CD4-positive, alpha-beta T cell treated with Interferon gamma for 1 hour (primary cell): Measurements from ENCODE around the gene ARHGEF40.
A peak's percentile ranks its signal among the peaks of the same experiment; 100 is the strongest.

Experiments
- DNase-seq: peaks from one replicate; pipeline ENCODE4 v3.0.0-alpha.2; 2020

ARHGEF40 gene

DNA sequence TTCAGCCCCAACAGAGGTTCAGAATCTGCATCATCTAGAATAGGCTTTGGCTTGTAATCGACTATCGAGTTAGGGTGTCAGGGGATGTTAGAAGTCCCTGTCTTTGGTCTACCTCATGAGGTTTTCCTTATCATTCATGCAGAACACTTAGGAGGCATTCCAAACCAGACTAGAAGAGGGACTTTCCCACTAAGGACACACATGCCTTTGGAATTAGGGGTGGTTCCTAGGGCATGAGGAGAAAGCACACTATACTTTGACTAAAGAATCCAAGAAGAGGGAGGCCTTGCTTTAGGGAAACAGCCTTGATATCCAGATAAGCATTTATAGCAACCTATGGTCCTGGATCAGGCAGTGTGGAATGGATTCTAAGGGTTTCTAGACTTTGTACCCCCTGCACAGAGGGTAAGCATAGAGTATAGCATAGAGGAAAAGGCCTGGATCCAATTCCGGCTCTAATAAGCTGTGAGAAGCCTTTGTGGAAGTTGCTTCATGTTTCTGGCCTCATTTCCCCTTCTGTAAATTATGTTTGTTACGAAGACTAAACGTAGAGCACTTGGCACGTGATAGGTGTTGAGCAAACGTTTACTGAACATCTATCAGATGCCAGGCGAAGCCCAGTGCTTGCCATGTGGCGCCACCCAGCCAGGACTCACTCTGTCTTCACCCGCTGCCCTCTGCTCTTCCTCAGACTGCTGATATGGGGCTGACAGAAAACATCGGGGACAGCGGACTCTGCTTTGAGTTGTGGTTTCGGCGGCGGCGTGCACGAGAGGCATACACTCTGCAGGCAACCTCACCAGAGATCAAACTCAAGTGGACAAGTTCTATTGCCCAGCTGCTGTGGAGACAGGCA is 15.1 kb downstream of the ARHGEF40 start:
- DNase-seq, result peak; percentile 54

DNA sequence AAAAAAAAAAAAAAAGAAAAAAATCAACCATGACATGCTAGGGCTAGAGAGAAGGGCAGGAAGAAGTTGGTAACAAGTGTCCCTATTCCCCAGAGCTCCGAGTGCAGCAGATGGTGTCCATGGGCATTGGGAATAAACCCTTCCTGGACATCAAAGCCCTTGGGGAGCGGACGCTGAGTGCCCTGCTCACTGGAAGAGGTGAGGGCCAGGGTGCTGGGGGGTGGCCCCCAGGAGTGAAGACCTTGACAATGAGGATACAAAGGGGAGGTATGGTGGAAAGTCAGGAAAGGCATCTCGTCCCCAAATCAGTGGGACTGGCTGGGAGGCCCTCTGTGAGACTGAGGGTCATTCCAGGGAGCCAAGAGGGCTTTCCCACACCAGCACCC is 16.8 kb downstream of the ARHGEF40 start:
- DNase-seq, result no peak

DNA sequence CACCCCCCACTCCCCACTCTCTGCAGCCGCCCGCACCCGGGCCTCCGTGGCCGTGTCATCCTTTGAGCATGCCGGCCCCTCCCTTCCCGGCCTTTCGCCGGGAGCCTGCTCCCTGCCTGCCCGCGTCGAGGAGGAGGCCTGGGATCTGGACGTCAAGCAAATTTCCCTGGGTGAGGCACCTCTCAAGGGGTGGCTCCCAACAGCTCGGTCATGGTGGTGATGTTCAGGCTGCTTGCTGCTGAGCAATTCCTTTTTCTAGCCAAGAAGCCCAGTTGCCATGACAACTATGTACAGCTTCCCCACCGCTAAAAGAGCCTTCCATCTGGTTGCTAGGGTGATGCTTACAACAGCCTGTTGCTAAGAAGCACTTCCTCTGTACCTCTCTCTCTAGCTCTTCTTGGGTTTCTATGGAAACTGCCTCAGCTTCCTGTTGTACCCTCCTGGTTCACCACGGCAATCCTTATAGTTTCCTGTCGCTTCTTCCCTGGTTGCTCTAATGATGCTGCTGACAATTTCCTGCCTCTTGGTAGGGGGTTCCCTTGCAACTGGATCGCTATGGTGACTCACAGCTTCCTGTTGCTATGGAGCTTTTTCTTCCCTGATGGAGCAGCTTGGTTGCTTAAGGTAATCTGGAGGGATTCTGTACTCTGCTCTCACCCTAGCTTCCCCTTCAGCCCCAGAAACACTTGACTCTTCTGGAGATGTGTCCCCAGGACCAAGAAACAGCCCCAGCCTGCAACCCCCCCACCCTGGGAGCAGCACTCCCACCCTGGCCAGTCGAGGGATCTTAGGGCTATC is 17.4 kb downstream of the ARHGEF40 start:
- DNase-seq, result peak; percentile 93

DNA sequence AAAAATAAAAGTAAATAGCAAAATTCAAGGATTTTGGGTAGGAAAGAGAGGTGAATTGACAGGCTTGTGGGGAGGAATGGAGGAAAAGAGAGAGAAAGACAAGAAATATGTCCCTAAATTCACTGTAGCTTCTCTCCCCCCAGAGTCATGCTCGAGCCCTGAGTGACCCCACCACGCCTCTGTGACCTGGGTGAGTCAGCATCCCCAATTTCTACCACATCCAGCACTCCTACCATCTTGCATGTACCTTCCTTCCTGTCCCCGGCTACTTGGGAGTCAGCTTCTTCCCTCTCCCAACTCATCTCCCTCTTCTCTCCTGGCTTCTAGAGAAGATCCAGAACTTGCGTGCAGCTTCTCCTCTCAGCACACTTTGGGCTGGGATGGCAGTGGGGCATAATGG is 18.6 kb downstream of the ARHGEF40 start:
- no peak for DNase-seq

DNA sequence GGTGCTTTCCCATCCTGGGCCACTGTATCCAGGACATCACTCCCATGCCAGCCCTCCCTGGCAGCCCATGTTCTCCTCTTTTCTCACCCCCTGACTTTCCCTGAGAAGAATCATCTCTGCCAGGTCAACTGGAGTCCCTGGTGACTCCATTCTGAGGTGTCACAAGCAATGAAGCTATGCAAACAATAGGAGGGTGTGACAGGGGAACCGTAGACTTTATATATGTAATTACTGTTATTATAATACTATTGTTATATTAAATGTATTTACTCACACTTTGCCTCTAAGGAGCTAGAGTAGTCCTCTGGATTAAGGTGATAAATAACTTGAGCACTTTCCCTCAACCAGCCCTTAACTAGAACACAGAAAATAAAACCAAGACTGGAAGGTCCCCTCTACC is 19.2 kb downstream of the ARHGEF40 start:
- DNase-seq, result no peak

DNA sequence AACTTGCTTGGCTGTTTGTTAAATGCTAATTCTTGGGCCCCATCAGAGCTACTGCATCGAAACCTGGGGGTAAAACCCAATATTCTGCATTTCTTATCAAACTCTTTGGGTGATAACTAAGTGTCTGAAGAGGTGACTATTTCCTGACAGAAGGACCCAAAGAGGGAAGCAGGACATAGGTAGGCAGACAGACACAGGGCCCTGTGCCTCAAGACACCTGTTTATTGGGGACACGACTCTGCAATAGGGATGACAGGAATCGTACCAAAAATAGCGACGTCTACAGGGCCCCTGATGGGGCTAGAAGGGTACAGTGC is 19.7 kb downstream of the ARHGEF40 start:
- no peak for DNase-seq

DNA sequence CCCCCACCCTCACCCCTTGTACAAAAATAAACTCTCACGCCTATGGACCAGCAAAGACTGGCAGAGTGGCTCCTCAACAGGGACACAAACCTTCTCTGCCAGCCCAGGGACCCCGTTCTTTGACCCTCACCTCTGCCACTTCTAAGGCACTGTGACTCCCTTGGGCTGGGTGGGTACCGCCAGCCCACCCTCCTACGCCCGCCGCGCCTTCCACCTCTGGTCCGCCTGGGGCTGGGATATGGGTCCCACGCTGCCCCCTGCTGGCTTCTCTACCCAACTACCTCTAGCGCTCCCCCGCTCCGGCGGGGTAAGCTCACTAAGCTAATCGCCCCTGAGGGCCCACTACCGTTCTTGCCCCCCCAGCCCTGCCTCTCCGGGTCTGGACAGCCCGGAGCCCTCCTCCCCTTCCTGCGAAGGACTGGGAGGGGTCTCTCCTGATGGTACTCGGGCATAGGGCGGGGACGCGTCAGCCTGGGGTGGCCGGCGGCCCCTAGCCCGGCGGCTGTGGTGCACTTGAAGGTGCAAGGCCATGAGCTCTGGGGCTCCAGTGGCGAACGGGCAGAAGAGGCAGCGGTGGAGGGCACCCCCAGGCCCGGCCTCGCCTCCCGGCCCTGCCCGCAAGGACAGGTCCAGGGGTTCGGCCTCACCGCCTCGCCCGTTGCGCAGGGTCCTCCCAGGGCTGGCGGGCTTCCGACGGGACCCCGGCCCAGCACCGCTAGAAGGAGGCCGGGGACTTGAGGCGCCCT is 20.3 kb downstream of the ARHGEF40 start:
- no peak for DNase-seq

DNA sequence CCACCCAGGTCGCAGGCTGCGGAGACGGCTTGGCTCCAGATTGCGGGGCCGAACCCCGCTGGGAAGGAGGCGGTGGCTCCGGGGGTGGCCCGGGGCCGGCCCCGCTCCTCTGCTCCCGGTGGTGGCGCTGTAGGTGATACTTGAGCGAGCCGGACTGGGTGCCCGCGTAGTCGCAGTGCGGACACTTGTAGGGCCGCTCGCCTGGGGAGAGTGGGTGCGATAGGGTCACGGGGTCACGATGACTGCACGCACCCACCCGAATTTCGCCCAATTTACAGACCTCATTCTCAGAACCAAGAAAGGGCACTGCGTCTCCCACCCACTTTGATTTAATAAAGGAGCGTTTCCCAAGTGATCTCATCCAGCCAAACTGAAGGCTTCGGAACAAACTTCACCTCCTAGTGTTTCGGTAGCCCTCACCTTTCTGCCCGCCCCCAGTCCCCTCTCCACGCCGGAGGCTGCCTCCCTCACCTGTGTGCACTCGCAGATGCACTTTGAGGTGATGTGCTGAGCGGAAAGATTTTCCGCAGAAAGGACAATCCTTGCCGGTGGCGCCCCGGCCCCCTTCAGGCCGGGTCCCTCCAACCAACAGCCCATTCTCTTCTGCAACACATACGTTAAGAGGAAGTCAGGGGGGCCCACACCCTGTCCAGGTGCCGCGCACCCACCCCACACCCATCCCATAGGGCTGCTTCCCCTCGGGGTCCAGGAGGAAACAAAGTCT is 21.0 kb downstream of the ARHGEF40 start:
- no peak for DNase-seq

DNA sequence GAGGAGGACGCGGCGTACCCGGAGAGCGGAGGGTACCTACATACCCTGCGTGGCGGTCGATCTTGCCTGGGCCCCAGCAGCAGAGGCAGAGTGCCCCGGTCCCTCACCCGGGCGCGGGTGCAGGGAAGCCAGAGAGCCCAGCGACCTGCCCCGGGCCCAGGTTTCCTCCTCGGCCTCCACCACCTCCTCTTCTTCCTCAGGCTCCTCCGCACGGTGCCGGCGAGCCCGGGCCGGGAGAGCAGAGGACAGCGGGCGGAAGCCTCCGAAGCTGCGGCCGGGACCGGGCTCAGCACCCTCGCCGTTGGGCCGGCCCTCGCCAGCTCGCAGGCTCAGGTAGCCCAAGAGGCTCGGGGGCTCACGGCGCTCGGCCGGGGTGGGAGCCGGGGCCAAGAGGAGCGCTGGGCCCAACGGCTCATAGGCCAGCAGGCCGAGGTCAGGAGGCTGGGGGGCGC is 21.7 kb downstream of the ARHGEF40 start:
- DNase-seq, result no peak

DNA sequence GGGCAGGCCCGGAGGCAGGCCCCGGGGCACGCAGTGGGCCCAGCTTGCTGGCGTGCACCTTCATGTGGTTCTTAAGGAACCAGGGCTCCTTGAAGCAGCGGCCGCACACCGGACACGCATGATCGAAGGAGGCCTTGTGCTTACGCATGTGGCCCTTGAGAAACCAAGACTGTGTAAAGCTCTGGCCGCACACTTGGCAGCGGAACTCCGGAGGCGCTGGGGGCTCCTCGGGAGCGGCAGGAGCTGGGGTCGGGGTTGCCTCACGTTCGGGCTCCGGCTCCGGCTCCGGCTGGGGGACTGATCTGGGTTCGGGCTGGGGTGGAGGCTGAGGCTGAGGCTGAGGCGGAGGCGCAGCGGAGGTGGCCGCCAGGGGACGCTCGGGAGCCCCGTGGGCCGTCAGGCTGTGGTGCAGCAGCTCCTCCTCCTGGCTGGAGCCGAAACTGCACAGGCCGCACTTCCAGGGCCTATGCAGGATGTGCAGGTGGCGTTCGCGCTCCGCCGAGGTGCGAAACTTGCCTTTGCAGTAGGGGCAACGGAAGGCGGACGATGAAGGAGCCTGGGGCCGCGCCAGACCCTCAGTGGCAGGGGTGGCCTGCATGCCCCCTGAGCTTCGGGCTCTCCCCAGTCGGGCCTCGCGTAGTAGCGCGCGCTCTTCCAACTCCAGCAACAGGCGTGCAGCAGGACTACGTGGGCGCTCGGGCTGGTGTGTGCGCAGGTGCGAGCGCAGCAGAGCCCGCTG is 22.3 kb downstream of the ARHGEF40 start:
- DNase-seq, result peak; percentile 85

DNA sequence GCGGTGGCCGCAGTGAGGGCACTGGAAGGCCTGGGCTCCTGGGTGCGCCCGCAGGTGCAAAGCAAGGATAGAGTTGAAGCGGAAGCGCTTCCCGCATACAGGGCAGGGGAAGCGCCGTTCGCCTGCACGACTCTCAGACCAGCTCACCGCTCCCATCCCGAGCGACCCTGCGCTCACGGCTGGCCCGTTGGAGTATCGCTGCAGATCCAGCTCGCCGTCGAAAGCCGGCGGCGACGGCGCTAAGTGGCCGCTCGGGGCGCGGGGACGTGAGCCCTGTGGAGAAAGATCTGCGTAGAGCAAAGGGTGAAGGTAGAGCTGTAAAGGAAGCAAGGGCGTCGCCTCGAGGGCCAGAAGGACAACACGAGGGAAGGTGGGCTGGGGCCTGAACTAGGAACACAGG is 22.9 kb downstream of the ARHGEF40 start:
- DNase-seq, result no peak

DNA sequence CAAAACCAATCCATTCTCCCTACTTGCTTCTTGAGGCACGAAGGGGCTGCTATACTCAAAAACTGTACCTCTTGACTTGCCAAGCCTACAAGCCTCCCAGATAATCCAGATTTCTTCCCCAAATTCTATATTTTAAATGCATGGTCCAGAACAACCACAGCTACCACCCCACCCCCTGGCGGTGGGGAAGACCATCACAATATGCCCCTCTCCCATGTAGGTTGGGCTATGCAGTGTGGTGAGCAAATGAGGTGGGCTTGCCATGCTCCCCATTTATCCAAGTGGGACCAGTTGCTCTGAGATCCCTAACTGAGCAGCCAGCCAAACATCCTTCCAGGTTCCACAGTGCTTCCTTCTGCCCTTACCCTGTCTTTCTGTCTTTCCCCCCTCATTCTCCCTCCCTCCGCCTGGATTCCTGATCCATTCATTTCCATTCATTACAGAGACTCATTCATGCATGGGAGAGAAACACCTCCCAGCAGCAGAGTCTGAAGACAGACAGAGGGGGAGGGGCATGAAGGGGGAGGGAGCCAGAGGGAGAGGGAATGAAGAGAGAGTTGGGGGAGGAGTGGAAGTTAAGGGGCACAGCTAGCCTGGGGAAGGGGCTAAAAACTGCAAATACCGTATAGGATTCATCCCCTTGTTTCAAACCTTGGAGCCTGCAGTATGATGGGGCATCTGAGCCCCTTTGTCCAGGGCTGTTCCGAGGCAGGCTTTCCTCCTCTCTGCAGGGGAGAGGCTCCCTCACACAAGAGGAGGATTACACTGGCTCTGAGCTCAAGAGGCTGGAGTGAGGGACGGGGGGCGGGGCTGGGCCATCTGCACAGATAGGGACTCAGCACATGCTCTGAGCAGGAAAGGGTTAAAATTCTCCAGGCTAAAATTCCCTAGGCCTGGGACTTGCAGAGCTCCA is 23.9 kb downstream of the ARHGEF40 start:
- DNase-seq, result no peak

DNA sequence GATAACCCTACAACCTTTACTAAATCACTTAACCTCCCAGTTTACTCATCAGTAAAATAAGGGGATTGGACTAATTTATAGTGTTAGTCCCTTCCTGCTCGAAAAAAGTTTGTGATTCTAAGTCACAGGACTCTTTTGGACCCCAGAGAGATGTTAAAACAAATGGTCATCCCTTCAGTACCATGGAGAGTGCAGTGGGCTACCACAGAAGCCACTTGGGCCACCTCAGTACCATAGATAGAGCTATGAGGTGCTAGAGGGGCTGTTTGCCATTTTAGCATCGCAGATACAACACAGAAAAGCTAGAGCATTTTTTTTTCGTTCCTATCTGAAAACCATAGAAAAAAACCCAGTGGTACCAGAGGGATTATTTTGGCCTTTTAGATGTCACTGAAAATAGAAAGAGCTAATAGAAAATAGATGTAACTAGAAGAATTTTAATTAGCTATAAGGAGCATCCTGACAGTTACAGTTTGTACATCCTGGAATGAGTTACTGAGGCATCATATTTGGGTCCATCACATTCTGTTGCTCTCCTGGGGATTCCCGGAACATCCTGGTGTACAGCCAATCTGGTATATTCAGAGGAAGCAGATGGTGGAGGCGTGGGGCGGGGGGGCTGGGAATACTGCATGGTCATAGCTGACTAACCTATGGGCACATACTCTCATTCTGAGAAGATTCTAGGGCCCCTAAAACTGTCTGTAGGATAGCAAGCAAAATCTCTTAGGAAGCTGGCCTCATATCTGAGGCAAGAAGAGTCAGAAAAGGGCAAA is 25.5 kb downstream of the ARHGEF40 start:
- no peak for DNase-seq

DNA sequence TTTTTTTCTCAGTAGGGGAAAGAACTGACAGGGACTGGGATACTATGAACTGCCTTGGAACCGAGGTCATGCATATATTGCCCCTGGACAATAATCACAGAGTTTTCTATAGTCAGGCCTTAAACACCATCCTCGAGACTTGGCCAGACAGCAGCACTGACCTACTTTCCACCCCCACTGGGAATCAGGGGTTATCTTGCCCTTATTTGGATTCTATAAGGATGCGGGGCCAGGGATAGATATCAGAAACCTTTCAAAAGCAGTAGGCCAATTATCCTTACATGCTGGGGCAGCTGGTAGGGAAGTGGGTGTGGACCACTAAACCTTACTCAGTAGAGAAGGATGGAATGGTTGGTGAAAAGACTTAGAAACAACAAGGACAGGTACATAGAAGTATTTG is 26.3 kb downstream of the ARHGEF40 start:
- DNase-seq, result no peak

DNA sequence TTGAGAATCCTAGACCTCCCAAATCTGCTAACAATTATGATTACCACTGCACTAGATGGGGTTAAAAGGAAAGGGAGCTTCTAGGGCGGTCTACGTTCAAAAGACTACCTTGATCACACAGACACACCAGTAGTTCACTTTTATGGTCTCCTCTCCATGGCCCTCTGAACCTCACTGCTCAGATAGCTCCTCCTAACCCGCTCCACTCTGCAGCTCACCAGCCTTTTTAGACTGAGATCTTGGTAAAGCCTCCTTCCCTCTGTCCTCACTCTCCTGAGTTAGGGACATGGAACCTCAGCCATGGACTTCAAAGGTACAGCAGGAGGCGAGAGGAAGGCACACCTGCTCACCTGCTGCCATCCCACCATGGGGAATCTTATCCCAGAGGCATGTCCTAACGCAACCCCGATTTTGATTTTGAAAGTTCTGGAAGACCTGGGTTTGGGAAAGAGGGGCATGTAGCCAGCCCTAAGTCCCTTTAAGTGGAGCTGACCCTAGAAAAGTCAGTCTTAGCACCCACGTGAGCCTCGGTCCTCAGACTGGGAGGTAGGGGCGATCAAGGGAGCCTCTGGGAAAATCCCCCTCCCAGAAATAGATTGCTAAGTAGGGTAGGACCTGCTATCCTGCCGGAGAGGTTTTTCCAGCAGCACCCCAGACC is 27.0 kb downstream of the ARHGEF40 start:
- no peak for DNase-seq

DNA sequence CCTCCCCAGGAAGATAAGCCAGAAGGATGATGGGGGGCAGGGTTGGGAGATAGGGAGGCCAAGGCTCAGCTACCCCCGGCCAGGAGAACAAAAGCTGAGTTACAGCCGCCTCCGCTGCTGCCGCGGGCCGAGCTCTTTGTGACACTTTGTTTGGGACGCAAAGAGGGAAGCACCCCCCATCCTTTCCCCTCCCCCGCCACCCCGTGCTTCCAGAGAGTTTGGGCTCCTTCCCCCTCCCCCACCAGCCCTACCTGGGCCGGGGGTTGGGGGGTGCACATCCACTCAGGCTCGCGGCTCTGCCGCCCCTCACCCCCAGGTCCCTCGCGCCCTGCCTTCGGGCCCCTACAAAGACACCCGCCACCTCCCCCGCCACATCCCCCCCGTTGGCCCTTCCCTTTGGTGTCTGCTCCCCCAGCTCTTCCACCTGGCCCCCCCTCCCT is 27.6 kb downstream of the ARHGEF40 start:
- no peak for DNase-seq

DNA sequence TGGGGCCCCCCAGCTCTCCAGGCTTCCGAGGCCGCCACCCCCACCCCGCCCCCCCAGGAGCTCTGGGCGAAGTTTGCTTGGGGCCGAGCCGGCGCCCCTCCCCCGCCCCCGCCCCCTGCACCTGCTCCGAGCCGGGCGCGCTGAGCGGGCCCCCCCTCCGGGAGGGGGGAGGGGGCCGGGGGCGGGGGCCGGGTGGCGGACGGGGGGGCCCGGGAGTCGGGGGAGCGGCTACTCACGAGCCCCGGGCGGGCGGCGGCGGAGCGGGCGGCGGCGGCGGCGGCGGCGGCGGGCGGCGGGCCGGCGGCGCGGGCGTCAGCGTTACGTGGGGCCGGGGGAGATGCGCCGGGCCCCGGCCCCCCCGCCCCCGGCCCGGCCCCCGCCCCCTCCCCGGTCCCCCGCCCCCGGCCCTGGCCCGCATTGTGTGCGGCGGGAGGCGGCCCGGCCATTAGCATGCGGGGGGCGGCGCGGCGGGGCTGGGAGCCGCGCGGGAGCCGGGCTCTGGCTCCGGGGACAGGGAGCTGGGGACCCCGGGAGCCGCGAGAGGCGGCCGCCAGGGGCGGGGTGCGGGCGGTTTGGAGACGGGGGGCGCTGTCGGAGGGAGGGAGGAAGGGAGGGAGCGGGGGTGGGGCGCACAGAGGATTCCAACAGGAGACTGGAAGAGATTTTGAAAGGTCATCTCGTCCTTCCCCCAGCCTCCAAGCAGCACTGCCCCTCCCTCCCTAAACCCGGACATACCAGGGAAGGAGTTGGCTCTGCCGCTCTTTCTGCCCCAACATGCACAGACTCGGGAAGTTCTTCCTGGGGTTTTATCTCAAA is 28.2 kb downstream of the ARHGEF40 start, which contains the start of gene ZNF219:
Gene ZNF219, minus strand, starts transcription at position 580 of the 816 bp plus-strand sequence. CDS start 5,064 bp downstream, outside the sequence.
- DNase-seq, result peak; percentile 41

DNA sequence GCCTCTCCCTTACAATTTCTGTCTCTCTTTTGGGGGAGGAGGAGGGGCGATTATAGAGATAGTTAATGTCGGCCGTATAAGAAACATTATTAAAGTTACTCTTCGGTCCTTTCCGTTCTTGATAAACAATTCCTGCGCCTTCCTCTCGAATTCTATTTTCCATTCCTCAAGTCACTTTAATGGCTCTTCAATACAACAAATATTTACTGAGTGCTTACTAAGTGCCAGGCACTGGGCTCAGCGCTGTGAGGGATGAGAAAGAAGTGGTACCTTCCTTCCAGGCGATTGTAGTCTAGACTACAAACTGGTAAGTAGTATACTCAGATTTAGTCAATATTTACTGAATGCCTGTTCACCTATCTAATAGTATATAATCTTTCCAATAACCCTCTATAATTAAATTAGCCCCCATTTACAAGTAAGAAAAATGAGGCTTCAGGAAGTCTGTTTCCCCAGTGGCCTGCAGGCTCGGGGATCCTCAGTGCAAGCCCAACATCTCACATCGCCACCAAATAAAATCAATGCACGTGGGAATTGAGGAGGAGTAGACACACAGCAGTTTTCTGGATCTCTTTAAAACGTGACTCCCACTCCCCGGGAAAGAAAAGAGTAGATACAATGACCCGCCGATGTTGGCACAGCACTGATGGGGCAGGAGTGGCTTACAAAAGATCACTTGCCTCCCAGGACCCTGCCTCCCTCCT is 28.9 kb downstream of the ARHGEF40 start:
- DNase-seq, result no peak
